ENCODE data around the gene TPI1. TPM values are rescaled to one million over a fixed set of nuclear protein-coding genes. Genes with fewer than 3 reads are reported as not detected.

TPI1 gene
- total RNA-seq, 4 donors from 2014 or later = 265 to 558 (median 432) TPM

DNA sequence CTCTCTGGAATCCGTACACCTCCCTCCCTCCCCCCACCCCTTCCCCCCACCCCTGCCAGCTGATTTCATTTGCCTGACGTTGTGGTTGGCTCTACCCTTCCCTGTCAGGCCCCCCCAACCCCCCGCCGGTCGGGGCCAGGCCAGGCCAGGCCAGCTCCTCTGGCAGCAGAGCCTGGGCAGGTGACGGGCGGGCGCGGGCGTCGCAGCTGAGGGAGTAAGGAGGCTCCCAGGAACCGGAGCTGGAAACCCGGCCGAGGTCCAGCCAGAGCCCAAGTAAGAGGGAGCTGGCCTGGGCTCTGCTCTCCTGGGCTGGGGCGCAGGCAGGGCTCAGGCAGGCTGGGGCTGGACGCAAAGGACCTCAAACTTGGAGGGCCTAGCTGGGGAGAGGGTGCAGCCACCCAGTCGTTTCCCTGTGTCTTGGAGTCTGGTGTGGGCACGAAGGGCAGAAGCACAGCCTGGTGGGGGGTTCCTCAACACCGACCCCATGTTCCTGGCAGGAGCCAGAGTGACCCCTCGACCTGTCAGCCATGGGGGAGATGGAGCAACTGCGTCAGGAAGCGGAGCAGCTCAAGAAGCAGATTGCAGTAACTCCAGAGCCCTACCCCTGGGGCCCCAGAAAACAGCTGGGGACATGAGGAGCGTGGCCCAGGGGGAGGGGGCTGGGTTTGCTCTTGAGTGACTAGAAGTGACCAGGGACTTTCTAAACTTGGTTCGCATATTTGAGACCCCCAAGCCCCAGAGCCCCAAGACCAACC is 26.4 kb upstream of the TPI1 start, which contains the start of gene GNB3:
Gene GNB3, plus strand, starts transcription at position 165 of the 755 bp plus-strand sequence. Its CDS starts 363 bp downstream, at position 528.
- DNase-seq (ENCODE audit: low spot score in 2 of 2) = no peak
- no peak for TF ChIP-seq POLR2A (IDR thresholded peaks at IDR 0.05)
- TF ChIP-seq, protein P1, sequence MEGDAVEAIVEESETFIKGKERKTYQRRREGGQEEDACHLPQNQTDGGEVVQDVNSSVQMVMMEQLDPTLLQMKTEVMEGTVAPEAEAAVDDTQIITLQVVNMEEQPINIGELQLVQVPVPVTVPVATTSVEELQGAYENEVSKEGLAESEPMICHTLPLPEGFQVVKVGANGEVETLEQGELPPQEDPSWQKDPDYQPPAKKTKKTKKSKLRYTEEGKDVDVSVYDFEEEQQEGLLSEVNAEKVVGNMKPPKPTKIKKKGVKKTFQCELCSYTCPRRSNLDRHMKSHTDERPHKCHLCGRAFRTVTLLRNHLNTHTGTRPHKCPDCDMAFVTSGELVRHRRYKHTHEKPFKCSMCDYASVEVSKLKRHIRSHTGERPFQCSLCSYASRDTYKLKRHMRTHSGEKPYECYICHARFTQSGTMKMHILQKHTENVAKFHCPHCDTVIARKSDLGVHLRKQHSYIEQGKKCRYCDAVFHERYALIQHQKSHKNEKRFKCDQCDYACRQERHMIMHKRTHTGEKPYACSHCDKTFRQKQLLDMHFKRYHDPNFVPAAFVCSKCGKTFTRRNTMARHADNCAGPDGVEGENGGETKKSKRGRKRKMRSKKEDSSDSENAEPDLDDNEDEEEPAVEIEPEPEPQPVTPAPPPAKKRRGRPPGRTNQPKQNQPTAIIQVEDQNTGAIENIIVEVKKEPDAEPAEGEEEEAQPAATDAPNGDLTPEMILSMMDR (IDR thresholded peaks at IDR 0.05) = no peak
- H3K4me3 ChIP-seq (ENCODE audit: low read depth, poor library complexity, severe bottlenecking) = no peak within 1 kb of the TSS
- 68 to 78% methylated on average over 19 to 21 of the region's 24 CpGs for WGBS, 2 donors
- intact Hi-C loops (cut with DNase I; ENCODE audit: low total_unique reads) = no loop called here

DNA sequence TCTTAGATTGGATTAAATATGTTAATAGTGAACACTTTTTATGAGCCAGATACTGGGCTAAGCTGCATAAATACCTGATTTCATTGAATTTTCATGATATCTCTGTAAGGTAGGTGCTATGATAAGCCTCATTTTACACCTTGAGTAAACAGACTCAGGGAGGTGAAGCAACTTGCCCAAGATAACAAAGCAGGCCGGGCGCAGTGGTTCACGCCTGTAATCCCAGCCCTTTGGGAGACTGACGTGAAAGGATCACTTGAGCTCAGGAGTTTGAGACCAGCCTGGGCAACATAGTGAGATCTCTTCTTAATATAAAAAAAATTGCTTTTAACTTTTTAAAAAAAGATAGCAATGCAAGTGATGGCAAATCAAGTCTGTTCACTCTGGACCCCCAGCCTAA is 25.3 kb upstream of the TPI1 start:
- TF ChIP-seq, protein P1 (IDR thresholded peaks at IDR 0.05) = no peak
- no peak for TF ChIP-seq POLR2A (IDR thresholded peaks at IDR 0.05)
- DNase-seq (ENCODE audit: low spot score in 2 of 2) = no peak
- H3K4me3 ChIP-seq (ENCODE audit: low read depth, poor library complexity, severe bottlenecking) = no peak overlapping the region
- intact Hi-C loops (cut with DNase I; ENCODE audit: low total_unique reads) = no loop called here
- 89 to 92% methylated on average over 4 of the region's 4 CpGs for WGBS, 2 donors

DNA sequence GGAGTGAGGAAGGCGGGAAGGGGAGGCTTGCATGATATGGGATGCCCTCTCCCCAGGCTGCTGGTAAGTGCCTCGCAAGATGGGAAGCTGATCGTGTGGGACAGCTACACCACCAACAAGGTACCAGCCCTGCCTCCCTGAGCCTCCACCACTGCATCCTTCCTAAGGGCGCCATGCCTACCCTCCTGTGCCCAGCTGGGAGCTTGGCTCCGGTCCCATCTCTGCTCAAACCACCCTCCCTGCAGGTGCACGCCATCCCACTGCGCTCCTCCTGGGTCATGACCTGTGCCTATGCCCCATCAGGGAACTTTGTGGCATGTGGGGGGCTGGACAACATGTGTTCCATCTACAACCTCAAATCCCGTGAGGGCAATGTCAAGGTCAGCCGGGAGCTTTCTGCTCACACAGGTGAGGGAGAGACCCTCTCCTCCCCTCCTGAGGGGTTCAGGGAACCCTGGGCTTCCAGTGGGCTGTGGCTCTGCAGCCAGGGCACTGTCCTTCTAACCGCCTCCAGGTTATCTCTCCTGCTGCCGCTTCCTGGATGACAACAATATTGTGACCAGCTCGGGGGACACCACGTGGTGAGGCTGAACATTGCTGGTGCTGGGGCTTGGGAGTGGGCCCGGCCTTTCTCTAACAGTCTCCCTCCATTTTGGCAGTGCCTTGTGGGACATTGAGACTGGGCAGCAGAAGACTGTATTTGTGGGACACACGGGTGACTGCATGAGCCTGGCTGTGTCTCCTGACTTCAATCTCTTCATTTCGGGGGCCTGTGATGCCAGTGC is 24.0 kb upstream of the TPI1 start:
- no peak for TF ChIP-seq POLR2A (IDR thresholded peaks at IDR 0.05)
- TF ChIP-seq, protein P1 (IDR thresholded peaks at IDR 0.05) = no peak
- 80 to 83% methylated on average over 16 of the region's 16 CpGs for WGBS, 2 donors
- no peak for DNase-seq (ENCODE audit: low spot score in 2 of 2)
- no peak overlapping the region for H3K4me3 ChIP-seq (ENCODE audit: low read depth, poor library complexity, severe bottlenecking)
- intact Hi-C loops (cut with DNase I; ENCODE audit: low total_unique reads) = no loop called here

DNA sequence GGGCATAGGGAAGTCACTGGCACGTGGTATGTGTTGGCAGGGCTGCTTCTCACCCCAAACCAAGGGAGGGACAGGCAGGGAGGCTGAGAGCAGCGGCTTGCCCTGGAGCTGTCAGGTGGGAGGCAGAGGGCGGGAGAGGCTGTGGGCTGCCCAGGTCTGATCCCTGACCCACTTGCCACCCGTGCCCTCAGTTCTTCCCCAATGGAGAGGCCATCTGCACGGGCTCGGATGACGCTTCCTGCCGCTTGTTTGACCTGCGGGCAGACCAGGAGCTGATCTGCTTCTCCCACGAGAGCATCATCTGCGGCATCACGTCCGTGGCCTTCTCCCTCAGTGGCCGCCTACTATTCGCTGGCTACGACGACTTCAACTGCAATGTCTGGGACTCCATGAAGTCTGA is 21.9 kb upstream of the TPI1 start:
- no peak for DNase-seq (ENCODE audit: low spot score in 2 of 2)
- 89 to 90% methylated on average over 17 of the region's 17 CpGs for WGBS, 2 donors
- no peak overlapping the region for H3K4me3 ChIP-seq (ENCODE audit: low read depth, poor library complexity, severe bottlenecking)
- intact Hi-C loops (cut with DNase I; ENCODE audit: low total_unique reads) = no loop called here
- TF ChIP-seq POLR2A (IDR thresholded peaks at IDR 0.05) = no peak
- TF ChIP-seq, protein P1 (IDR thresholded peaks at IDR 0.05) = no peak

DNA sequence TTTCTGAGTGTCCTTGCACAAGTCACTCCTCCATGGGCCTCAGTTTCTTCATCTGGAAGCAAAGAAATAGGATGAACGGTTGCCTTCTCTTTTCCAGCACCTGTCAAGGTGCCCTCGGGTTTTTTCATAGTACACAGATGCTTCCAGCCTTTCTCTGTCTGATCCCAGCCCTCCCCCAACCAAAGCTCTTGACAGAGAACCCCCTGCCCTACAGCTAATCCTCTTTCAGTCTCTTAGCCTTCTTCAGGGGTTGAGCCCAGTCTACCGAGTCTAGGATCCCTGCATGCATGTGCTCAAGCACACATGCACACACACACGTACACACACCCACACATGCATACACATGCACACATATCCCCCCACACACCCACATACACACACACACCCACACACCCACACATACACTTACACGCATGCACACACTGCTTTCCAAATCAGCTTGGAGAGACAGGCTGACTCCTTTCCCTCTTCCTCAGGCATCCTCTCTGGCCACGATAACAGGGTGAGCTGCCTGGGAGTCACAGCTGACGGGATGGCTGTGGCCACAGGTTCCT is 20.9 kb upstream of the TPI1 start:
- WGBS, 2 donors = 84 to 88% methylated on average over 7 of the region's 7 CpGs
- no peak overlapping the region for H3K4me3 ChIP-seq (ENCODE audit: low read depth, poor library complexity, severe bottlenecking)
- intact Hi-C loops (cut with DNase I; ENCODE audit: low total_unique reads) = no loop called here
- DNase-seq (ENCODE audit: low spot score in 2 of 2) = no peak
- TF ChIP-seq, protein P1 (IDR thresholded peaks at IDR 0.05) = no peak
- TF ChIP-seq POLR2A (IDR thresholded peaks at IDR 0.05) = no peak

Measured in lower leg skin (tissue), 4 donors.